Smooth muscle cell (in vitro differentiated cells): ENCODE results near the gene EBPL. TPM values are rescaled to one million over a fixed set of nuclear protein-coding genes. Genes with fewer than 3 reads are reported as not detected.
A peak's percentile ranks its signal among the peaks of the same experiment; 100 is the strongest.

ENCODE experiments used
- DNase-seq: peaks from one replicate; lab custom pipeline; 2025; ENCODE audit not compliant: unreplicated experiment; lab: John Stamatoyannopoulos, UW
- H2AFZ ChIP-seq: fragments of 200-600 bp; sonication (generic); 2 replicates; pipeline ENCODE4 v1.6.0; 2016; ENCODE audit warnings: antibody characterized with exemption, low read depth, mild to moderate bottlenecking
- H3F3A ChIP-seq: fragments of 200-600 bp; sonication (generic); 2 replicates; pipeline ENCODE4 v1.6.0; 2017; ENCODE audit warnings: antibody characterized with exemption, low read depth
- H3K27ac ChIP-seq: fragments of 200-600 bp; sonication (generic); 2 replicates; pipeline ENCODE4 v1.5.1; 2016; ENCODE audit warnings: low read depth, mild to moderate bottlenecking
- H3K27me3 ChIP-seq: fragments of 200-600 bp; sonication (generic); 2 replicates; pipeline ENCODE4 v1.6.1; 2016; ENCODE audit warnings: low read depth, mild to moderate bottlenecking
- H3K36me3 ChIP-seq: fragments of 200-600 bp; sonication (generic); 2 replicates; pipeline ENCODE4 v1.5.1; 2016; ENCODE audit warnings: low read depth
- H3K4me1 ChIP-seq: fragments of 200-600 bp; sonication (generic); 2 replicates; pipeline ENCODE4 v1.5.1; 2016; ENCODE audit warnings: low read depth
- H3K4me2 ChIP-seq: fragments of 200-600 bp; sonication (generic); 2 replicates; pipeline ENCODE4 v1.6.0; 2016; ENCODE audit warnings: mild to moderate bottlenecking
- H3K4me3 ChIP-seq: fragments of 200-600 bp; sonication (generic); 2 replicates; pipeline ENCODE4 v1.5.1; 2016; ENCODE audit warnings: mild to moderate bottlenecking
- H3K79me2 ChIP-seq: fragments of 200-600 bp; sonication (generic); 2 replicates; pipeline ENCODE4 v1.6.0; 2016; ENCODE audit warnings: low read depth, mild to moderate bottlenecking
- H3K9ac ChIP-seq: fragments of 200-600 bp; sonication (generic); 2 replicates; pipeline ENCODE4 v1.6.0; 2016; ENCODE audit warnings: low read depth
- H3K9me3 ChIP-seq: fragments of 200-600 bp; sonication (generic); replicated peaks from 2 replicates; pipeline ENCODE4 v1.5.1; 2016; ENCODE audit warnings: low read depth
- H4K20me1 ChIP-seq: fragments of 200-600 bp; sonication (generic); 2 replicates; pipeline ENCODE4 v1.6.0; 2016; ENCODE audit warnings: low read depth
- WGBS: methylation state at CpG from one replicate; pipeline ENCODE4 v1.1.7; 2016; ENCODE audit warnings: low lambda C conversion rate; 5-methylcytosine and 5-hydroxymethylcytosine counted together
- polyA plus RNA-seq: library from polyadenylated mRNA; unstranded; fragments of >200 nt; fragmentation: Nextera tagmentation; extraction: Ambion mirVana; gene quantifications from 2 replicates; pipeline ENCODE4 v1.2.1, GENCODE V29; 2016
- total RNA-seq: library from RNA; depleted of rRNA; stranded (reverse); fragments of >200 nt; gene quantifications from 2 replicates; pipeline ENCODE4 v1.2.3, GENCODE V29; 2014
- TF ChIP-seq, protein P1 (sequence below): fragments of 200-600 bp; sonication (generic); IDR thresholded peaks from 2 replicates; pipeline ENCODE4 v1.5.1; 2017; ENCODE audit warnings: borderline replicate concordance, mild to moderate bottlenecking, antibody characterized with exemption; ENCODE audit not compliant: insufficient read depth, poor library complexity, severe bottlenecking

The EBPL gene
- total and polyA plus RNA-seq, 2 experiments from 2014 or later = 86.5 to 108 TPM

DNA sequence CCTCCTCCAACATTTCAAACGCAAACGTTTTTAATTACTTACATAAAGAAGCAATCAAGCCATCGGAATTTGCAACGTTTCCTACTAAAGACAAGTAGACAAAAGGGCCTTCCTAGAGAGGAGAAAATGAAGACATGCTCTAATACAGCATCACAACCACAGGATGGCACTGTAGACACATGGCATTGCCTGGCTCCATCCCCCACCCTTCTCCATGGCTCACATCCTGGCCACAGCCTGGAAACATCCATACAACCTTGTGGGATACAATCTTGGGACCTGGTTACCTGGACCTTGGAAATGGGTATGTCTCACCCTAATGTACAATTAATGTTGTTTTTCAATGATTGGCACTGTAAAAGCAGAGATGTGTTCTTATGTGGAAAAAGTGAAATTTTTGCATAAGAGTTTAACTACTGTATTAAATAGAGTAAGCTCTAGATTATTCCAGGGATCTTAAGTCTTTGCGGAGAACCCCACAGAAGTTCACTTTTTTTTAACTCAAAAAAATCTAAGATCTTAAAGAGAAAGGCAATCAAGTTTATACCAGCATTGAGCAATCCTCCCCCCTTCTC lies 21.5 kb downstream of the EBPL start:
- TF ChIP-seq, protein P1, sequence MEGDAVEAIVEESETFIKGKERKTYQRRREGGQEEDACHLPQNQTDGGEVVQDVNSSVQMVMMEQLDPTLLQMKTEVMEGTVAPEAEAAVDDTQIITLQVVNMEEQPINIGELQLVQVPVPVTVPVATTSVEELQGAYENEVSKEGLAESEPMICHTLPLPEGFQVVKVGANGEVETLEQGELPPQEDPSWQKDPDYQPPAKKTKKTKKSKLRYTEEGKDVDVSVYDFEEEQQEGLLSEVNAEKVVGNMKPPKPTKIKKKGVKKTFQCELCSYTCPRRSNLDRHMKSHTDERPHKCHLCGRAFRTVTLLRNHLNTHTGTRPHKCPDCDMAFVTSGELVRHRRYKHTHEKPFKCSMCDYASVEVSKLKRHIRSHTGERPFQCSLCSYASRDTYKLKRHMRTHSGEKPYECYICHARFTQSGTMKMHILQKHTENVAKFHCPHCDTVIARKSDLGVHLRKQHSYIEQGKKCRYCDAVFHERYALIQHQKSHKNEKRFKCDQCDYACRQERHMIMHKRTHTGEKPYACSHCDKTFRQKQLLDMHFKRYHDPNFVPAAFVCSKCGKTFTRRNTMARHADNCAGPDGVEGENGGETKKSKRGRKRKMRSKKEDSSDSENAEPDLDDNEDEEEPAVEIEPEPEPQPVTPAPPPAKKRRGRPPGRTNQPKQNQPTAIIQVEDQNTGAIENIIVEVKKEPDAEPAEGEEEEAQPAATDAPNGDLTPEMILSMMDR = peak; percentile 73
- H3F3A ChIP-seq = no peaks in the 10 kb centered on the region
- no peaks in the 10 kb centered on the region for H3K9me3 ChIP-seq
- peaks cover 4% of the 10 kb centered on the region for H3K4me1 ChIP-seq
- 55% methylated on average over 5 of the region's 5 CpGs for WGBS
- no peaks in the 10 kb centered on the region for H3K27me3 ChIP-seq
- no peak overlapping the region for H3K4me2 ChIP-seq
- H3K4me3 ChIP-seq = no peak overlapping the region
- H3K79me2 ChIP-seq = peaks cover 26% of the 10 kb centered on the region
- no peak for DNase-seq
- no peak overlapping the region for H3K27ac ChIP-seq
- no peak overlapping the region for H3K9ac ChIP-seq
- no peaks in the 10 kb centered on the region for H4K20me1 ChIP-seq
- no peak overlapping the region for H2AFZ ChIP-seq
- H3K36me3 ChIP-seq = no peaks in the 10 kb centered on the region

DNA sequence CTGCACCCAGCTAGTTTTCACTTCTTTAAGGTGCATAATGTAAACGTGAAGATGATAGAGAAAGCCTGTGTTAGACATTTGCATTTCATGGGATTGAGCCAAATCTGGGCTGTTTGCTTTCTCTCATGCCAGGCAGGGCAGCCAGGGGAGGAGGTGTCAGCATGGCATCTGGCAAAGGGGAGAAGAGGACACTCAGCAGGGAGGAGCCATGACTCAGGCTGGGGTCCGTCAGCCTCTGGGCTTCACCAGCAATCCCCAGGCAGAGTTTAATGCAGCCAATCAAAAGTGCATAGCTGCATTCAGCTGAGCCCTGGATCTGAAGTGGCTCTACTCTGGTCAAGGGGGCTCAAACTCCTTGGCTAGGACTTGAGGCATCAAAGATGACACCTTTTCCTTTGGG lies 23.5 kb downstream of the EBPL start:
- Histone ChIP-seq H3K4me1 (peaks cover 4% of the 10 kb centered on the region), H3K4me2 (no peak overlapping the region), H3K9me3 (no peaks in the 10 kb centered on the region), H3K79me2 (peaks cover 5% of the 10 kb centered on the region), H2AFZ (no peak overlapping the region), H3K27ac (no peak overlapping the region), H4K20me1 (no peaks in the 10 kb centered on the region), H3K4me3 (no peak overlapping the region), H3K27me3 (no peaks in the 10 kb centered on the region), H3F3A (no peaks in the 10 kb centered on the region), H3K36me3 (no peaks in the 10 kb centered on the region), H3K9ac (no peak overlapping the region)
- TF ChIP-seq, protein P1 = no peak
- 84% methylated on average over 2 of the region's 2 CpGs for WGBS
- DNase-seq = no peak

DNA sequence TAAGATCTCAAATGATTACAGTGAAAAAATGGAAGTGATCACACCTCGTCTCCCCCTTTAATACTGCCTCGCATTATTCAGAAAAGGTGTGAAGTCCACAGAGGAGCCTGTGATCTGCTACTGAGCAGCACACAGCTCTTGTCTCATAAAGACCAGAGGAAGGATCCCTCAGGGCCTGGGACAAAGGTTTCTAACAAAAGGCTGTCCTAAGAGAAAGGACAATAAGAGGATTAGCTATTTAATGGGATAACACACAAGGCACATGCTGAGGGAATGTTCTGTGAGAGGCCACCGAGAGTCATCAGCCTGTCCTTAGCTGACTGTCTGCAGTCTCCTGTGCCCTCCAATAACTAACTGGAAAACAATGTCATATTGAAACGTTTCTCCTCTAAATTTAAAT lies 26.7 kb downstream of the EBPL start:
- no peak for DNase-seq
- Histone ChIP-seq H3K9me3 (no peaks in the 10 kb centered on the region), H3K4me1 (no peaks in the 10 kb centered on the region), H4K20me1 (no peaks in the 10 kb centered on the region), H3F3A (no peaks in the 10 kb centered on the region), H3K79me2 (no peaks in the 10 kb centered on the region), H2AFZ (no peak overlapping the region), H3K27me3 (no peaks in the 10 kb centered on the region), H3K4me2 (no peak overlapping the region), H3K9ac (no peak overlapping the region), H3K36me3 (no peaks in the 10 kb centered on the region), H3K4me3 (no peak overlapping the region), H3K27ac (no peak overlapping the region)
- WGBS = 92% methylated on average over 4 of the region's 4 CpGs
- TF ChIP-seq, protein P1 = no peak

DNA sequence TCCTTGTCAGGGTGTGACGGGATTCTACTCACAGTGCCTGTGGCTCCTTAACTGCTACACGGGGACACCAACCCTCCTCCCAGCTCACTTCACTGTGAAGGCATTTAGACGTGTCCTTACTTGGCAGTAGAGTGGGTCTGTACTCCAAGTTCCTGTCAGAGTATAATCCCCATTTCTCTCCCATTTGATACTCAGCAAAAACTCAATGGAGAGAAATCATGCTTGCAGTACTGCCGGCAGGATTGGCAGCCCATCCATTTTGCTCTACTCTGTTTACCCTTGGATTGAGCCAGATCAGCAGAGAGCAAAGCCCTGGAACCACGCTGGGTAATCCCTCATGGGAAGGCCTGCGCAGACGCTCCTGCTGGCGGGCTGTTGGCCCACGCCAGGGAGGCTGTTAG lies 34.0 kb downstream of the EBPL start:
- no peaks in the 10 kb centered on the region for H3K9me3 ChIP-seq
- no peaks in the 10 kb centered on the region for H3F3A ChIP-seq
- WGBS = 70% methylated on average over 9 of the region's 9 CpGs
- H3K4me2 ChIP-seq = no peak overlapping the region
- H3K4me3 ChIP-seq = no peak overlapping the region
- H2AFZ ChIP-seq = no peak overlapping the region
- no peak overlapping the region for H3K27ac ChIP-seq
- peaks cover 12% of the 10 kb centered on the region for H3K4me1 ChIP-seq
- no peaks in the 10 kb centered on the region for H4K20me1 ChIP-seq
- H3K9ac ChIP-seq = no peak overlapping the region
- no peaks in the 10 kb centered on the region for H3K36me3 ChIP-seq
- H3K27me3 ChIP-seq = no peaks in the 10 kb centered on the region
- TF ChIP-seq, protein P1 = no peak
- DNase-seq = no peak
- no peaks in the 10 kb centered on the region for H3K79me2 ChIP-seq
